IMR-90 (cell line): Measurements from ENCODE around the gene ASB1. TPM values are rescaled to one million over a fixed set of nuclear protein-coding genes. Genes with fewer than 3 reads are reported as not detected.

ENCODE experiments used
- ATAC-seq: fragments of 200-7000 bp; cut with Tn5 transposase; 2 replicates; pipeline ENCODE4 v1.9.1; 2020; ENCODE audit warnings: low read depth, mild to moderate bottlenecking, moderate library complexity
- BruUV-seq: library from RNA; stranded (reverse); fragments of 400-500 nt; replicated peaks from 2 replicates; lab custom pipeline; 2021; lab: Mats Ljungman, UMichigan
- CTCF ChIA-PET: fragments of 300-600 bp; formaldehyde crosslinking; extraction: SDS; loops from one replicate; lab custom pipeline; 2021; ENCODE audit warnings: antibody characterized with exemption; lab: Yijun Ruan, JAX
- POLR2A ChIA-PET: fragments of 300-600 bp; sonication (Branson Sonifier 250); formaldehyde crosslinking; loops from one replicate; lab custom pipeline; 2022; ENCODE audit warnings: antibody characterized with exemption; ENCODE audit not compliant: unreplicated experiment; lab: Charles Lee
- DNase-seq: peaks from one replicate; pipeline ENCODE4 v3.0.0; 2013
- H2AFZ ChIP-seq: replicated peaks from 2 replicates; pipeline ENCODE3; 2013; ENCODE audit warnings: low read length, mild to moderate bottlenecking; ENCODE audit not compliant: poor library complexity
- H2AK5ac ChIP-seq: 2 replicates; pipeline ENCODE4 v1.6.1; 2013; ENCODE audit warnings: low read depth, low read length, inconsistent platforms
- H2AK9ac ChIP-seq: replicated peaks from 2 replicates; pipeline ENCODE3; 2013; ENCODE audit warnings: mild to moderate bottlenecking, low read depth, low read length, moderate library complexity; ENCODE audit not compliant: poor library complexity
- H2BK120ac ChIP-seq: 2 replicates; pipeline ENCODE4 v1.6.1; 2013; ENCODE audit warnings: low read depth, low read length, inconsistent platforms
- H2BK15ac ChIP-seq: 3 replicates; pipeline ENCODE4 v1.6.1; 2013; ENCODE audit warnings: low read depth, low read length, inconsistent platforms
- H2BK20ac ChIP-seq: 2 replicates; pipeline ENCODE4 v1.6.1; 2013; ENCODE audit warnings: low read depth, mild to moderate bottlenecking, inconsistent platforms, low read length, moderate library complexity
- H2BK5ac ChIP-seq: 2 replicates; pipeline ENCODE4 v1.6.1; 2013; ENCODE audit warnings: mild to moderate bottlenecking, low read depth, low read length, inconsistent platforms; ENCODE audit not compliant: poor library complexity, severe bottlenecking
- H3K14ac ChIP-seq: replicated peaks from 2 replicates; pipeline ENCODE4 v1.6.1; 2013; ENCODE audit warnings: low read depth, low read length, inconsistent platforms
- H3K18ac ChIP-seq: 2 replicates; pipeline ENCODE4 v1.6.1; 2013; ENCODE audit warnings: low read depth, low read length, control low read depth
- H3K23ac ChIP-seq: 2 replicates; pipeline ENCODE4 v1.6.1; 2013; ENCODE audit warnings: low read depth, low read length, inconsistent platforms
- H3K27ac ChIP-seq: 2 replicates; pipeline ENCODE4 v1.5.1; 2013; ENCODE audit warnings: mild to moderate bottlenecking, control low read depth, low read length; ENCODE audit not compliant: insufficient read depth
- H3K27me3 ChIP-seq: 2 replicates; pipeline ENCODE4 v1.6.1; 2013; ENCODE audit warnings: low read length; ENCODE audit not compliant: control insufficient read depth, insufficient read depth
- H3K36me3 ChIP-seq: 2 replicates; pipeline ENCODE4 v1.6.1; 2013; ENCODE audit warnings: low read length, mixed read lengths; ENCODE audit not compliant: control insufficient read depth, insufficient read depth
- H3K4ac ChIP-seq: 2 replicates; pipeline ENCODE4 v1.6.1; 2013; ENCODE audit warnings: low read depth, low read length, inconsistent platforms
- H3K4me1 ChIP-seq: 2 replicates; pipeline ENCODE4 v1.6.1; 2013; ENCODE audit warnings: low read length, mixed read lengths; ENCODE audit not compliant: control insufficient read depth, insufficient read depth
- H3K4me2 ChIP-seq: 2 replicates; pipeline ENCODE4 v1.6.1; 2013; ENCODE audit warnings: low read depth, mild to moderate bottlenecking, control low read depth, low read length, moderate library complexity
- H3K4me3 ChIP-seq: 2 replicates; pipeline ENCODE4 v1.5.1; 2013; ENCODE audit warnings: low read depth, mild to moderate bottlenecking, control low read depth, low read length, moderate library complexity; ENCODE audit not compliant: insufficient read depth
- H3K56ac ChIP-seq: 2 replicates; pipeline ENCODE4 v1.6.1; 2013; ENCODE audit warnings: low read length, inconsistent platforms; ENCODE audit not compliant: insufficient read depth; ENCODE audit errors: extremely low read depth
- H3K79me1 ChIP-seq, 2 experiments: 2 replicates each; pipeline ENCODE4 v1.6.1; 2013; ENCODE audit warnings: low read length in 2 of 2, inconsistent platforms in 1 of 2, low read depth in 1 of 2
- H3K9ac ChIP-seq: 2 replicates; pipeline ENCODE4 v1.6.1; 2013; ENCODE audit warnings: low read depth, low read length, control low read depth
- H3K9me1 ChIP-seq: 2 replicates; pipeline ENCODE4 v1.6.1; 2013; ENCODE audit warnings: low read length, inconsistent platforms; ENCODE audit not compliant: insufficient read depth
- H3K9me3 ChIP-seq: 2 replicates; pipeline ENCODE4 v1.6.1; 2013; ENCODE audit warnings: low read length; ENCODE audit not compliant: control insufficient read depth, insufficient read depth
- H4K20me1 ChIP-seq: 2 replicates; pipeline ENCODE4 v1.6.1; 2013; ENCODE audit warnings: low read length, inconsistent platforms; ENCODE audit not compliant: insufficient read depth
- H4K5ac ChIP-seq: 2 replicates; pipeline ENCODE4 v1.6.1; 2013; ENCODE audit warnings: mild to moderate bottlenecking, low read depth, low read length, control low read depth
- H4K8ac ChIP-seq, 2 experiments: 2 replicates each; pipeline ENCODE4 v1.6.1; 2013; ENCODE audit warnings: low read depth in 2 of 2, low read length in 2 of 2, control low read depth in 1 of 2, inconsistent platforms in 1 of 2
- H4K91ac ChIP-seq: 2 replicates; pipeline ENCODE4 v1.6.1; 2013; ENCODE audit warnings: low read depth, low read length, inconsistent platforms; ENCODE audit not compliant: insufficient read depth
- BHLHE40 ChIP-seq: fragments of 150-350 bp; IDR thresholded peaks from 2 replicates; pipeline ENCODE4 v1.6.1; 2016; ENCODE audit warnings: mild to moderate bottlenecking, low read depth, low read length
- CEBPB ChIP-seq: IDR thresholded peaks from 2 replicates; pipeline ENCODE4 v1.6.1; 2012; ENCODE audit warnings: low read depth, low read length, improper control_type of control experiment
- MXI1 ChIP-seq: IDR thresholded peaks from 2 replicates; pipeline ENCODE4 v1.6.1; 2012; ENCODE audit warnings: low read depth, mild to moderate bottlenecking, low read length, moderate library complexity, borderline replicate concordance
- RFX5 ChIP-seq: IDR thresholded peaks from 2 replicates; pipeline ENCODE4 v1.8.0; 2012; ENCODE audit warnings: low read depth, mild to moderate bottlenecking, low read length, moderate library complexity
- USF2 ChIP-seq: fragments of 150-350 bp; IDR thresholded peaks from 2 replicates; pipeline ENCODE4 v1.6.1; 2017; ENCODE audit warnings: mild to moderate bottlenecking, antibody characterized with exemption, low read length, low read depth
- WGBS, 2 experiments: methylation state at CpG; one replicate each; pipeline versions ENCODE4 v1.1.5 to v1.1.7; 2013; ENCODE audit warnings: missing lambda C conversion rate in 2 of 2; ENCODE audit not compliant: insufficient read length in 1 of 2; ENCODE audit errors: extremely low coverage in 2 of 2; 5-methylcytosine and 5-hydroxymethylcytosine counted together
- dilution Hi-C: fragments of 300-500 bp; cut with HindIII; formaldehyde crosslinking; loops from one replicate; pipeline ENCODE4 v1.14.3; 2018; ENCODE audit warnings: low sequenced_read_pairs; ENCODE audit not compliant: unreplicated experiment
- in situ Hi-C: fragments of 300-500 bp; cut with MboI; formaldehyde crosslinking; loops from 3 replicates; pipeline ENCODE4 v1.14.3; 2019; ENCODE audit warnings: low sequenced_read_pairs, inconsistent platforms, mixed read lengths
- intact Hi-C: fragments of 100-400 bp; cut with micrococcal nuclease; formaldehyde crosslinking; loops from 2 replicates; pipeline ENCODE4 v1.10.0; 2022
- polyA plus RNA-seq, 3 experiments: library from polyadenylated mRNA; depleted of rRNA; stranded (reverse); fragments of >200 nt; gene quantifications; 2 replicates each; pipeline ENCODE4 v1.2.3, GENCODE V29; 2012; ENCODE audit warnings: low replicate concordance in 1 of 3
- total RNA-seq: library from RNA; depleted of rRNA; stranded (reverse); fragments of >200 nt; gene quantifications from 2 replicates; pipeline ENCODE4 v1.2.3, GENCODE V29; 2012

Gene ASB1
- total and polyA plus RNA-seq, 2 of the 4 experiments (the other 2 are of a cell fraction) = 23.5 to 37.3 TPM

GRCh38 chr2:238383743-238384380 lies 42.9 kb upstream of the ASB1 start:
- Histone ChIP-seq H3K4me2 (no peak overlapping the region), H3K18ac (no peak overlapping the region), H3K79me1 (peaks cover 0 to 10% of the 10 kb centered on the region in 2 experiments; a peak in 3 of 4 replicates), H3K4me3 (no peak overlapping the region), H2BK15ac (no peak overlapping the region), H3K56ac (no peak overlapping the region), H2BK120ac (no peak overlapping the region), H3K27me3 (no peaks in the 10 kb centered on the region), H4K20me1 (no peaks in the 10 kb centered on the region), H2BK20ac (no peak overlapping the region), H3K4ac (no peak overlapping the region), H2BK5ac (no peak overlapping the region), H2AK9ac (no peak overlapping the region), H2AK5ac (no peak overlapping the region), H4K8ac (no peak overlapping the region), H3K14ac (no peak overlapping the region), H3K36me3 (peaks cover 7% of the 10 kb centered on the region), H3K9me3 (no peaks in the 10 kb centered on the region), H4K91ac (no peak overlapping the region), H2AFZ (no peak overlapping the region), H3K4me1 (peaks cover 16% of the 10 kb centered on the region), H3K9ac (no peak overlapping the region), H3K27ac (no peak overlapping the region), H3K23ac (no peak overlapping the region), H4K5ac (no peak overlapping the region), H3K9me1 (peaks cover 16% of the 10 kb centered on the region)
- in situ Hi-C loops (no loop called here), dilution Hi-C loops (no loop called here), intact Hi-C loops (no loop called here)
- 83% methylated on average over 1 of the region's 7 CpGs; no CpG with 5 or more reads in 1 of the 2 experiments for WGBS, 2 experiments
- DNase-seq (no peak), ATAC-seq (no peak)
- POLR2A ChIA-PET = no interaction called here
- TF ChIP-seq BHLHE40 (no peak), RFX5 (no peak), USF2 (no peak), CEBPB (no peak), MXI1 (no peak)
- BruUV-seq = no TSS peak
- CTCF ChIA-PET = no interaction called here
